Measurements from ENCODE around the gene ACSL1.
"Not testable (repeated sequence)": the region's sequence is repeated elsewhere in the genome, so short reads cannot be mapped to it uniquely, and the experiment has no call there.

The ACSL1 gene

GRCh38 chr4:184750926-184751584 lies 74.7 kb downstream of the ACSL1 start:
- DNase-seq = no peak

GRCh38 chr4:184748251-184748652 lies 77.5 kb downstream of the ACSL1 start:
- no peak for DNase-seq

- DNase-seq = no peak
Measured at GRCh38 chr4:184747034-184747830, 78.5 kb downstream of the ACSL1 start.

- peak; percentile 65 for DNase-seq
Measured at GRCh38 chr4:184745831-184746795, 79.7 kb downstream of the ACSL1 start.

- no peak for DNase-seq
Measured at GRCh38 chr4:184744236-184744635, 81.5 kb downstream of the ACSL1 start.

GRCh38 chr4:184743650-184744049 lies 82.1 kb downstream of the ACSL1 start:
- no peak for DNase-seq

GRCh38 chr4:184741651-184742050 lies 84.1 kb downstream of the ACSL1 start:
- DNase-seq = not testable (repeated sequence)

- no peak for DNase-seq
Measured at GRCh38 chr4:184740980-184741391, 84.8 kb downstream of the ACSL1 start.

- DNase-seq = not testable (repeated sequence)
Measured at GRCh38 chr4:184739575-184739974, 86.2 kb downstream of the ACSL1 start.

GRCh38 chr4:184734758-184735157 lies 91.0 kb downstream of the ACSL1 start:
- no peak for DNase-seq

GRCh38 chr4:184733654-184734524 lies 91.9 kb downstream of the ACSL1 start, which contains the start of gene CENPU:
TSS of gene CENPU (minus strand) at chr4:184734096. CDS start at chr4:184734062, 34 bp downstream.
- peak; percentile 93 for DNase-seq

GRCh38 chr4:184732126-184732525 lies 93.6 kb downstream of the ACSL1 start:
- no peak for DNase-seq

GRCh38 chr4:184731056-184731455 lies 94.7 kb downstream of the ACSL1 start:
- no peak for DNase-seq

GRCh38 chr4:184729946-184730345 lies 95.8 kb downstream of the ACSL1 start:
- no peak for DNase-seq

- no peak for DNase-seq
Measured at GRCh38 chr4:184728858-184729257, 96.9 kb downstream of the ACSL1 start.

GRCh38 chr4:184727430-184727829 lies 98.3 kb downstream of the ACSL1 start:
- no peak for DNase-seq

GRCh38 chr4:184722798-184723197 lies 103.0 kb downstream of the ACSL1 start:
- DNase-seq = no peak

- DNase-seq = no peak
Measured at GRCh38 chr4:184721254-184721653, 104.5 kb downstream of the ACSL1 start.

GRCh38 chr4:184719407-184719806 lies 106.4 kb downstream of the ACSL1 start:
- DNase-seq = no peak

- DNase-seq = no peak
Measured at GRCh38 chr4:184715526-184715925, 110.2 kb downstream of the ACSL1 start.

GRCh38 chr4:184713887-184714286 lies 111.9 kb downstream of the ACSL1 start:
- no peak for DNase-seq

- no peak for DNase-seq
Measured at GRCh38 chr4:184712322-184712721, 113.4 kb downstream of the ACSL1 start.
